ENCODE data around the gene APPL2. TPM values are rescaled to one million over a fixed set of nuclear protein-coding genes. Genes with fewer than 3 reads are reported as not detected.
"Not testable (repeated sequence)": the region's sequence is repeated elsewhere in the genome, so short reads cannot be mapped to it uniquely, and the experiment has no call there.

The APPL2 gene
- total RNA-seq, 4 donors from 2014 or later, result 12.8 to 24.3 (median 19.8) TPM

GRCh38 chr12:105261010-105261409 lies 25.0 kb upstream of the APPL2 start:
- no peak for ATAC-seq
- intact Hi-C loops (cut with DNase I; ENCODE audit: low total_unique reads) (no loop called here), in situ Hi-C loops (cut with MboI; ENCODE audit: low sequenced_read_pairs in 4 of 4) (no loop called here)
- TF ChIP-seq POLR2A (IDR thresholded peaks at IDR 0.05), result no peak
- TF ChIP-seq, protein P1, sequence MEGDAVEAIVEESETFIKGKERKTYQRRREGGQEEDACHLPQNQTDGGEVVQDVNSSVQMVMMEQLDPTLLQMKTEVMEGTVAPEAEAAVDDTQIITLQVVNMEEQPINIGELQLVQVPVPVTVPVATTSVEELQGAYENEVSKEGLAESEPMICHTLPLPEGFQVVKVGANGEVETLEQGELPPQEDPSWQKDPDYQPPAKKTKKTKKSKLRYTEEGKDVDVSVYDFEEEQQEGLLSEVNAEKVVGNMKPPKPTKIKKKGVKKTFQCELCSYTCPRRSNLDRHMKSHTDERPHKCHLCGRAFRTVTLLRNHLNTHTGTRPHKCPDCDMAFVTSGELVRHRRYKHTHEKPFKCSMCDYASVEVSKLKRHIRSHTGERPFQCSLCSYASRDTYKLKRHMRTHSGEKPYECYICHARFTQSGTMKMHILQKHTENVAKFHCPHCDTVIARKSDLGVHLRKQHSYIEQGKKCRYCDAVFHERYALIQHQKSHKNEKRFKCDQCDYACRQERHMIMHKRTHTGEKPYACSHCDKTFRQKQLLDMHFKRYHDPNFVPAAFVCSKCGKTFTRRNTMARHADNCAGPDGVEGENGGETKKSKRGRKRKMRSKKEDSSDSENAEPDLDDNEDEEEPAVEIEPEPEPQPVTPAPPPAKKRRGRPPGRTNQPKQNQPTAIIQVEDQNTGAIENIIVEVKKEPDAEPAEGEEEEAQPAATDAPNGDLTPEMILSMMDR (IDR thresholded peaks at IDR 0.05 in 4 of 5, conservative IDR thresholded peaks at IDR 0.05 in 1 of 5), result no peak
- Histone ChIP-seq H3K9me3 (no peaks in the 10 kb centered on the region), H3K4me3 (no peak overlapping the region), H3K27me3 (no peaks in the 10 kb centered on the region), H3K4me1 (no peaks in the 10 kb centered on the region), H3K36me3 (no peaks in the 10 kb centered on the region), H3K27ac (no peak overlapping the region)
- DNase-seq, result no peak

DNA sequence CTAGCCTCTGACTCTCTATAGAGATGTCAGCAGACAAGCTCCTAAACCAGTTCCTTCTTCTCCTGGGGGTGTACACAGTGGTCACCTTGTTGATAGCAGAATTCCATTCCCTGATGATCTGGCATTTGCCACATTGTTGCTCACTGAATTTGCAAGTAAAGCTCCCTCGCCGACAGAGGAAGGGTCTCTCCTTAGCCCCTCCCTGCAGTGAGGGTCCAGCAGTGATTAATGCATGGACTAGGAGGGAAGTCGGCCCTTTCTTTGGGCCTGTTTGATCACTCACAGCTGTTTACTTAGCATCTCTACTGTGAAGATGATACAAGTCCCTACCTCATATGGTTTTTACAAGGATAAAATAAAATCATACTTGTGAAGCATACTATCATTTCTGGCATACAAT lies 23.3 kb upstream of the APPL2 start:
- ATAC-seq, result no peak
- intact Hi-C loops (cut with DNase I; ENCODE audit: low total_unique reads), result no loop called here
- Histone ChIP-seq H3K36me3 (no peaks in the 10 kb centered on the region), H3K4me3 (no peak overlapping the region), H3K9me3 (no peaks in the 10 kb centered on the region), H3K4me1 (no peaks in the 10 kb centered on the region), H3K27ac (no peak overlapping the region), H3K27me3 (no peaks in the 10 kb centered on the region)
- TF ChIP-seq, protein P1 (IDR thresholded peaks at IDR 0.05 in 4 of 5, conservative IDR thresholded peaks at IDR 0.05 in 1 of 5), result no peak
- no peak for TF ChIP-seq POLR2A (IDR thresholded peaks at IDR 0.05)
- in situ Hi-C loops (cut with MboI; ENCODE audit: low sequenced_read_pairs in 4 of 4), result no loop called here
- no peak for DNase-seq

- Histone ChIP-seq H3K27ac (no peak overlapping the region), H3K4me3 (no peak overlapping the region), H3K27me3 (no peaks in the 10 kb centered on the region), H3K36me3 (no peaks in the 10 kb centered on the region), H3K4me1 (no peaks in the 10 kb centered on the region), H3K9me3 (no peaks in the 10 kb centered on the region)
- ATAC-seq (no peak), DNase-seq (no peak)
- TF ChIP-seq, protein P1 (IDR thresholded peaks at IDR 0.05 in 4 of 5, conservative IDR thresholded peaks at IDR 0.05 in 1 of 5), result no peak
- no peak for TF ChIP-seq POLR2A (IDR thresholded peaks at IDR 0.05)
- in situ Hi-C loops (cut with MboI; ENCODE audit: low sequenced_read_pairs in 4 of 4) (no loop called here), intact Hi-C loops (cut with DNase I; ENCODE audit: low total_unique reads) (no loop called here)
These were observed 21.4 kb upstream of the APPL2 start for GRCh38 chr12:105257321-105257728.

- H3K36me3 ChIP-seq, result no peaks in the 10 kb centered on the region
- TF ChIP-seq, protein P1 (IDR thresholded peaks at IDR 0.05 in 4 of 5, conservative IDR thresholded peaks at IDR 0.05 in 1 of 5), result no peak
- TF ChIP-seq POLR2A (IDR thresholded peaks at IDR 0.05), result no peak
- H3K27me3 ChIP-seq, result no peaks in the 10 kb centered on the region
- intact Hi-C loops (cut with DNase I; ENCODE audit: low total_unique reads) (no loop called here), in situ Hi-C loops (cut with MboI; ENCODE audit: low sequenced_read_pairs in 4 of 4) (no loop called here)
- no peaks in the 10 kb centered on the region for H3K9me3 ChIP-seq
- no peak overlapping the region for H3K4me3 ChIP-seq
- ATAC-seq (no peak), DNase-seq (no peak)
- H3K27ac ChIP-seq, result no peak overlapping the region
- no peaks in the 10 kb centered on the region for H3K4me1 ChIP-seq
These were observed 20.9 kb upstream of the APPL2 start for GRCh38 chr12:105256921-105257320.

GRCh38 chr12:105256431-105256830 lies 20.5 kb upstream of the APPL2 start:
- H3K9me3 ChIP-seq; in situ Hi-C loops (cut with MboI; ENCODE audit: low sequenced_read_pairs in 4 of 4); intact Hi-C loops (cut with DNase I; ENCODE audit: low total_unique reads); H3K27me3 ChIP-seq; H3K4me1 ChIP-seq; ATAC-seq; H3K36me3 ChIP-seq; DNase-seq; H3K4me3 ChIP-seq; H3K27ac ChIP-seq: not testable (repeated sequence)
